Esophagus muscularis mucosa (tissue), 4 donors: ENCODE data around the gene GALNT11. TPM values are rescaled to one million over a fixed set of nuclear protein-coding genes. Genes with fewer than 3 reads are reported as not detected.
"Not testable (repeated sequence)": the region's sequence is repeated elsewhere in the genome, so short reads cannot be mapped to it uniquely, and the experiment has no call there.

ENCODE experiments used
- DNase-seq: peaks from one replicate; pipeline ENCODE4 v3.0.0-alpha.2; 2017; ENCODE audit errors: extremely low spot score
- H3K27ac ChIP-seq, 4 donors: fragments of 200-600 bp; sonication (generic); replicated peaks in 1 of 4; 1 replicate in 3 of 4; 2 replicates in 1 of 4; pipeline ENCODE4 v1.5.1; 2016 to 2019; ENCODE audit warnings: mild to moderate bottlenecking in 1 of 4
- H3K27me3 ChIP-seq, 4 donors: fragments of 200-600 bp; sonication (generic); one replicate each; pipeline versions ENCODE4 v1.5.1 to v1.6.0; 2016 to 2019
- H3K36me3 ChIP-seq, 4 donors: fragments of 200-600 bp; sonication (generic); one replicate each; pipeline ENCODE4 v1.5.1; 2016 to 2019
- H3K4me1 ChIP-seq, 4 donors: fragments of 200-600 bp; sonication (generic); one replicate each; pipeline ENCODE4 v1.5.1; 2016 to 2019
- H3K4me3 ChIP-seq, 4 donors: fragments of 200-600 bp; sonication (generic); 1 replicate in 2 of 4; 2 replicates in 2 of 4; pipeline ENCODE4 v1.5.1; 2016 to 2019; ENCODE audit warnings: mild to moderate bottlenecking in 4 of 4, moderate library complexity in 1 of 4
- H3K9me3 ChIP-seq, 4 donors: fragments of 200-600 bp; sonication (generic); 1 replicate in 3 of 4; 2 replicates in 1 of 4; pipeline ENCODE4 v1.5.1; 2016 to 2019
- EP300 ChIP-seq: sonication (generic); formaldehyde crosslinking; IDR thresholded peaks from one replicate; pipeline ENCODE4 v1.6.1; 2017; ENCODE audit warnings: antibody characterized with exemption
- POLR2A ChIP-seq: fragments of 450-650 bp; IDR thresholded peaks from one replicate; pipeline ENCODE4 v1.6.1; 2017; ENCODE audit warnings: antibody characterized with exemption, moderate library complexity, mild to moderate bottlenecking, low read depth
- POLR2AphosphoS5 ChIP-seq, 2 donors: sonication (generic); formaldehyde crosslinking; IDR thresholded peaks; one replicate each; pipeline ENCODE4 v1.6.1; 2017; ENCODE audit warnings: antibody characterized with exemption in 2 of 2
- WGBS: methylation state at CpG from one replicate; pipeline ENCODE4 v1.1.5; 2018; 5-methylcytosine and 5-hydroxymethylcytosine counted together
- intact Hi-C: fragments of 100-400 bp; cut with DNase I; formaldehyde crosslinking; loops from one replicate; pipeline ENCODE4 v1.15.1; 2023
- total RNA-seq, 4 donors: library from RNA; depleted of rRNA; stranded (reverse); fragments of >200 nt; gene quantifications; one replicate each; pipeline versions ENCODE4 v1.1.0 to v1.2.1, GENCODE V29; 2016
- TF ChIP-seq, protein P1 (sequence below), 3 experiments: fragments of 200-600 bp in 2 of 3; fragments of 450-650 bp in 1 of 3; sonication (generic) in 2 of 3; IDR thresholded peaks; one replicate each; pipeline ENCODE4 v1.5.1; 2017 to 2019; ENCODE audit warnings: antibody characterized with exemption in 3 of 3, mild to moderate bottlenecking in 2 of 3, moderate library complexity in 1 of 3

The GALNT11 gene
- total RNA-seq, 4 donors from 2014 or later, result 33.2 to 51.8 (median 39.5) TPM

DNA sequence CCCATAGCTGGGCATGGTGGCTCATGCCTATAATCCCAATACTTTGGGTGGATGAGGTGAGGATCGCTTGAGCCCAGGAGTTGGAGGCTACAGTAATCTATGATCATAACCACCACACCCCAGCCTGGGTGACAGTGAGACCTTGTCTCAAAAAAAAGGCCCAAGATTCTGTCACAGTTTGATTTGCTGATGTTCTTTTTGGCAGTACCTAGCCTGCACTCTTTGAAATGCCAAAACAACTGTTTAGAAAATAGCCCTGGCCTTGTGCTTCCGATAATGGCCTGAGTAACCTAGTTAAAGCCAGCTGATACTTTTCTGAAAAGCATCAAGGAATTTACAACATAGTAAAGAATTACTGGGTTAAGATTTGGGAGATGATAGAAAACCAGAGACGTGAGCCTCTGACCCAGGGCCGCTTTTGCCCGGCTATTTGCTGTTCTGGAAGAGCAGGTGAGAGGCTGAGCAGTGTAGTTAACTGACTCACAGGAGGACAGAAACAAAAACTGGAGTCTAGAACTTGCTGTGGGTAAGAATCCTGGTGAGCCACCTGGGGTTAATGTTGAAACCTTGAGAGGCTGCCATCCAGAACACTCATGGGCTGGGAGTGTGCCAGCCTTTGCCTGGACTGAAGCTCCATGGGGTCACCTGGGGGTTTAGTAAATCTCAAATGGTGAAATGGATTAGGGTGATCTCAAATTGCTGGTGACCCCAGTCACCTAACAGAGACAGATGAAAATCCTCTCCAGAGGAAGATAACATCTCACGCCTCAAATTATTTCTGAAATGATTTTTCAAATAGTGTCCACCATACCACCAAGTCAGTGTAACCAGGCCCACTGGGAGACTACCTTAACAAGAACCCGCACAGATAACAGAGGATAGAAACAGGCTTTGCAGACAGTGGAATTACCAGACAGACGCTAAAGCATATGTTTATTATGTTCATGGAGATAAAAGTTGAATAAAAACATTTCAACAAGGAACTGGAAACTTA is 51.8 kb downstream of the GALNT11 start:
- 92% methylated on average over 8 of the region's 8 CpGs for WGBS
- DNase-seq, result no peak
- intact Hi-C loops, result no loop called here
- Histone ChIP-seq H3K4me3 (no peak overlapping the region), H3K27me3 (no peaks in the 10 kb centered on the region), H3K27ac (no peak overlapping the region), H3K9me3 (no peaks in the 10 kb centered on the region), H3K36me3 (no peaks in the 10 kb centered on the region), H3K4me1 (peaks cover 4 to 20% (median 16%) of the 10 kb centered on the region in 4 donors)
- TF ChIP-seq POLR2AphosphoS5 (IDR thresholded peaks at IDR 0.05) (no peak), EP300 (no peak), POLR2A (no peak)
- TF ChIP-seq, protein P1, sequence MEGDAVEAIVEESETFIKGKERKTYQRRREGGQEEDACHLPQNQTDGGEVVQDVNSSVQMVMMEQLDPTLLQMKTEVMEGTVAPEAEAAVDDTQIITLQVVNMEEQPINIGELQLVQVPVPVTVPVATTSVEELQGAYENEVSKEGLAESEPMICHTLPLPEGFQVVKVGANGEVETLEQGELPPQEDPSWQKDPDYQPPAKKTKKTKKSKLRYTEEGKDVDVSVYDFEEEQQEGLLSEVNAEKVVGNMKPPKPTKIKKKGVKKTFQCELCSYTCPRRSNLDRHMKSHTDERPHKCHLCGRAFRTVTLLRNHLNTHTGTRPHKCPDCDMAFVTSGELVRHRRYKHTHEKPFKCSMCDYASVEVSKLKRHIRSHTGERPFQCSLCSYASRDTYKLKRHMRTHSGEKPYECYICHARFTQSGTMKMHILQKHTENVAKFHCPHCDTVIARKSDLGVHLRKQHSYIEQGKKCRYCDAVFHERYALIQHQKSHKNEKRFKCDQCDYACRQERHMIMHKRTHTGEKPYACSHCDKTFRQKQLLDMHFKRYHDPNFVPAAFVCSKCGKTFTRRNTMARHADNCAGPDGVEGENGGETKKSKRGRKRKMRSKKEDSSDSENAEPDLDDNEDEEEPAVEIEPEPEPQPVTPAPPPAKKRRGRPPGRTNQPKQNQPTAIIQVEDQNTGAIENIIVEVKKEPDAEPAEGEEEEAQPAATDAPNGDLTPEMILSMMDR (IDR thresholded peaks at IDR 0.05), result no peak

GRCh38 chr7:152078025-152078424 is 52.6 kb downstream of the GALNT11 start:
- Histone ChIP-seq H3K27ac (no peak overlapping the region), H3K36me3 (no peaks in the 10 kb centered on the region), H3K9me3 (no peaks in the 10 kb centered on the region), H3K27me3 (no peaks in the 10 kb centered on the region), H3K4me3 (no peak overlapping the region), H3K4me1 (peaks cover 4 to 18% (median 12%) of the 10 kb centered on the region in 4 donors)
- intact Hi-C loops, result no loop called here
- 96% methylated on average over 6 of the region's 6 CpGs for WGBS
- DNase-seq, result no peak
- TF ChIP-seq POLR2A (no peak), EP300 (no peak), POLR2AphosphoS5 (IDR thresholded peaks at IDR 0.05) (no peak)
- TF ChIP-seq, protein P1 (IDR thresholded peaks at IDR 0.05), result no peak

DNA sequence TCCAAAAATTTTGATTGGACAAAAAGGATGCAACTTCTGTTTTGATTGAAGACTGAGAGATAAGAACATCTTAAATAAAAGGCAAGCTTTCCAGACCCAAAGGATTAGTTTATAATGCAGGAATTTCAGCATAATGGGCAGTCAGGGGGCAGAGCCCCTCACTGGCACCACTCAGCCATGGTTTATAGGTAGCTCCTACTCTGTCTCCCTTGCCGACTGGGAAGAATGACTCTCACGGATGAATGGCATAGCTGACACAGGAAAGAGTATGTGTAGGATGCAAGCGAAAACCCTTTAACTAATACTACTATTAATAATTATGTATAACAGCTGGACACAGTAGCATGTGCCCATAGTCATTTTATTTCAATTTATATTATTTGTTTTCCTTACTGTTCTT is 53.3 kb downstream of the GALNT11 start:
- H3K4me3 ChIP-seq, result no peak overlapping the region
- no peak overlapping the region for H3K27ac ChIP-seq
- DNase-seq, result no peak
- H3K9me3 ChIP-seq, result no peaks in the 10 kb centered on the region
- intact Hi-C loops, result no loop called here
- no peaks in the 10 kb centered on the region for H3K36me3 ChIP-seq
- WGBS, result 71% methylated on average over 3 of the region's 3 CpGs
- H3K27me3 ChIP-seq, result no peaks in the 10 kb centered on the region
- peaks cover 4 to 13% (median 12%) of the 10 kb centered on the region in 4 donors for H3K4me1 ChIP-seq
- no peak for TF ChIP-seq POLR2A
- TF ChIP-seq, protein P1 (IDR thresholded peaks at IDR 0.05), result no peak
- no peak for TF ChIP-seq POLR2AphosphoS5 (IDR thresholded peaks at IDR 0.05)
- no peak for TF ChIP-seq EP300

GRCh38 chr7:152081088-152081487 is 55.6 kb downstream of the GALNT11 start:
- H3K27me3 ChIP-seq, result no peaks in the 10 kb centered on the region
- 89% methylated on average over 4 of the region's 4 CpGs for WGBS
- intact Hi-C loops, result no loop called here
- H3K36me3 ChIP-seq, result no peaks in the 10 kb centered on the region
- H3K27ac ChIP-seq, result no peak overlapping the region
- TF ChIP-seq EP300 (no peak), POLR2AphosphoS5 (IDR thresholded peaks at IDR 0.05) (no peak), POLR2A (no peak)
- TF ChIP-seq, protein P1 (IDR thresholded peaks at IDR 0.05), result no peak
- H3K9me3 ChIP-seq, result no peaks in the 10 kb centered on the region
- H3K4me1 ChIP-seq, result peaks cover 4 to 13% (median 11%) of the 10 kb centered on the region in 4 donors
- no peak overlapping the region for H3K4me3 ChIP-seq
- DNase-seq, result no peak

DNA sequence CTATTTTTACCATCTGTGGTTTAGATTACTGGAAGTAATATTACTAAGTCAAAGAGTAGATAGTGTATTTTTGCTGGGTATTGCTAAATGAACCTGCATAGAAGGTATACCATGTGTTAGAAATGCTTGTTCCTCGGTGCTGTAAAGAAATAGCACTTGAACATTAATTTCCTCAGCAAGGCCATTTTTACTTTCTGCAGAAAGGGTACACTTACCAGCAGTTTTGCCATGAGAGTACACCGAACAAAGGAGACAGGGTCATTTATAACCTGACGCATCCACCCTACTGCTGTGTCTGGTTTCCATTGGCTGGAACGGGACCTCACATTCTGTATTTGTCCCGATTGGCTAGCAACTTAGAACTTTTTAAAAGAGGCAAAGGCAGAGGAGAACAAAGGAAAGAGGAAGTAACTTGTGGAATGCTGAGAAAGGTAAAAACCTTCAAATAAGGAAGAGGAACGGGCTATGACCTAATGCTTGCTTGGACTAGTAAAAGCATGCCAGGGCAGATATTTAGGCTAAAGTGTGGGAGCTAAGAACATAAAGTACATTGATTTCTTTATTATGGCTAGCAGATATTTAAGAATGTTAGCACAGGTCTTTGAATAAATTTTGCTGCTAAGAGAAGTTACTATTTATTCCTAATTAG is 56.7 kb downstream of the GALNT11 start:
- H3K27me3 ChIP-seq, DNase-seq: not testable (repeated sequence)
- 90% methylated on average over 6 of the region's 6 CpGs for whole genome bisulfite sequencing

More for the DNA sequence above, 56.7 kb downstream of the GALNT11 start:
- H3K27ac ChIP-seq, H3K9me3 ChIP-seq, H3K36me3 ChIP-seq, intact Hi-C loops, H3K4me1 ChIP-seq, H3K4me3 ChIP-seq: not testable (repeated sequence)
